Muscle layer of duodenum (tissue), 2 donors: ENCODE data around the gene TNFAIP2.
"Not testable (repeated sequence)": the region's sequence is repeated elsewhere in the genome, so short reads cannot be mapped to it uniquely, and the experiment has no call there.

Source experiments
- H3K27ac ChIP-seq: one replicate; pipeline ENCODE4 v1.7.0; 2013; ENCODE audit warnings: mild to moderate bottlenecking, low read length
- H3K27me3 ChIP-seq: one replicate; pipeline ENCODE4 v1.7.0; 2013; ENCODE audit warnings: low read depth, mild to moderate bottlenecking, control low read depth, low read length
- H3K36me3 ChIP-seq, 2 donors: one replicate each; pipeline ENCODE4 v1.7.0; 2013; ENCODE audit warnings: low read length in 2 of 2, control low read depth in 1 of 2, mild to moderate bottlenecking in 1 of 2; ENCODE audit not compliant: insufficient read depth in 2 of 2, control insufficient read depth in 1 of 2
- H3K4me1 ChIP-seq, 2 donors: one replicate each; pipeline ENCODE4 v1.7.0; 2013; ENCODE audit warnings: low read length in 2 of 2, mild to moderate bottlenecking in 2 of 2, control low read depth in 1 of 2, moderate library complexity in 1 of 2; ENCODE audit not compliant: insufficient read depth in 2 of 2, control insufficient read depth in 1 of 2
- H3K4me3 ChIP-seq, 2 donors: one replicate each; pipeline ENCODE4 v1.7.0; 2013; ENCODE audit warnings: low read length in 2 of 2, low read depth in 1 of 2, mild to moderate bottlenecking in 1 of 2
- H3K9me3 ChIP-seq, 2 donors: one replicate each; pipeline ENCODE4 v1.7.0; 2013; ENCODE audit warnings: low read length in 2 of 2, control low read depth in 1 of 2, mild to moderate bottlenecking in 1 of 2; ENCODE audit not compliant: control insufficient read depth in 1 of 2
- donor health status: healthy.

Gene TNFAIP2

GRCh38 chr14:103176176-103176575 is 52.9 kb downstream of the TNFAIP2 start:
- not testable (repeated sequence) for H3K27me3 ChIP-seq, H3K36me3 ChIP-seq, H3K4me1 ChIP-seq, H3K27ac ChIP-seq, H3K4me3 ChIP-seq, H3K9me3 ChIP-seq

GRCh38 chr14:103177376-103177775 is 54.1 kb downstream of the TNFAIP2 start:
- Histone ChIP-seq H3K9me3 (peaks cover 0 to 10% of the 10 kb centered on the region in 2 donors), H3K4me3 (no peak overlapping the region), H3K27me3 (no peaks in the 10 kb centered on the region), H3K27ac (no peak overlapping the region), H3K4me1 (no peaks in the 10 kb centered on the region), H3K36me3 (no peaks in the 10 kb centered on the region)

- Histone ChIP-seq H3K9me3 (peaks cover 0 to 10% of the 10 kb centered on the region in 2 donors), H3K27ac (no peak overlapping the region), H3K4me3 (no peak overlapping the region), H3K36me3 (no peaks in the 10 kb centered on the region), H3K27me3 (no peaks in the 10 kb centered on the region), H3K4me1 (no peaks in the 10 kb centered on the region)
Observed at GRCh38 chr14:103178521-103178920, 55.3 kb downstream of the TNFAIP2 start.

- H3K4me3 ChIP-seq = no peak overlapping the region
- no peaks in the 10 kb centered on the region for H3K27me3 ChIP-seq
- no peaks in the 10 kb centered on the region for H3K36me3 ChIP-seq
- H3K9me3 ChIP-seq = peaks cover 0 to 6% of the 10 kb centered on the region in 2 donors
- no peaks in the 10 kb centered on the region for H3K4me1 ChIP-seq
- H3K27ac ChIP-seq = no peak overlapping the region
Observed at GRCh38 chr14:103179094-103179493, 55.8 kb downstream of the TNFAIP2 start.

- Histone ChIP-seq H3K4me1 (no peaks in the 10 kb centered on the region), H3K36me3 (no peaks in the 10 kb centered on the region), H3K4me3 (no peak overlapping the region), H3K9me3 (peaks cover 0 to 4% of the 10 kb centered on the region in 2 donors), H3K27me3 (no peaks in the 10 kb centered on the region), H3K27ac (no peak overlapping the region)
Observed at GRCh38 chr14:103180331-103180730, 57.1 kb downstream of the TNFAIP2 start.

GRCh38 chr14:103184046-103184445 is 60.8 kb downstream of the TNFAIP2 start:
- no peak overlapping the region for H3K27ac ChIP-seq
- no peaks in the 10 kb centered on the region for H3K9me3 ChIP-seq
- H3K36me3 ChIP-seq = no peaks in the 10 kb centered on the region
- H3K4me1 ChIP-seq = peaks cover 0 to 2% of the 10 kb centered on the region in 2 donors
- H3K4me3 ChIP-seq = no peak overlapping the region
- peaks cover 6% of the 10 kb centered on the region for H3K27me3 ChIP-seq

GRCh38 chr14:103185051-103186029 is 62.1 kb downstream of the TNFAIP2 start:
- H3K9me3 ChIP-seq = no peaks in the 10 kb centered on the region
- H3K36me3 ChIP-seq = no peaks in the 10 kb centered on the region
- H3K4me1 ChIP-seq = peaks cover 0 to 5% of the 10 kb centered on the region in 2 donors
- no peak overlapping the region for H3K27ac ChIP-seq
- peaks cover 6% of the 10 kb centered on the region for H3K27me3 ChIP-seq
- H3K4me3 ChIP-seq = no peak overlapping the region

GRCh38 chr14:103186241-103186822 is 63.1 kb downstream of the TNFAIP2 start:
- peaks cover 6% of the 10 kb centered on the region for H3K27me3 ChIP-seq
- H3K4me3 ChIP-seq = no peak overlapping the region
- no peaks in the 10 kb centered on the region for H3K36me3 ChIP-seq
- no peaks in the 10 kb centered on the region for H3K9me3 ChIP-seq
- no peak overlapping the region for H3K27ac ChIP-seq
- H3K4me1 ChIP-seq = peaks cover 0 to 5% of the 10 kb centered on the region in 2 donors
